ENCODE measurements around the gene KCNV2. TPM values are rescaled to one million over a fixed set of nuclear protein-coding genes. Genes with fewer than 3 reads are reported as not detected.

Gene KCNV2
- not detected in 2 replicates for total RNA-seq (2014; rRNA removed; shearing (Covaris generic); ENCODE audit: low replicate concordance)

DNA sequence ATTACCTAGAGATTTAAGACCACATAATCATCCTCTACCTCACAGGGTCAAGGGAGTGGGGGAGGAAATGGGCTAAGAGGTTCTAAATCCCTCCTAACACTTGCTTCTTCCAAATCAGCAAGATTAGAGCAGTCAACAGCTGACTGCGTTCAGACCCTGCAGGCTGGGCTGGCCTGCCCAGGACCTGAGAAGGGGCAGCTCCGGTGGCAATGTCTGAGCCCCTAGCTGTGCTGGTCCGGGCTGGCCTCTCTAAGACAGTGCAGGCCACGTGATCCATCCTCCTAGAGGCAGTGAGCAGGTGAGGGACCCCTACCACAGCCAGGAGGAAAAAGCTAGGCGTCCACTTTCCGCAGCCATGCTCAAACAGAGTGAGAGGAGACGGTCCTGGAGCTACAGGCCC, at the start of gene KCNV2:
Gene KCNV2, plus strand, starts transcription at position 126 of the 400 bp plus-strand sequence. Its CDS starts 230 bp downstream, at position 356.
- Histone ChIP-seq H3K4me3 (no peak within 1 kb of the TSS), H3K36me3 (no peaks in the 10 kb centered on the region), H3K9me3 (no peaks in the 10 kb centered on the region), H3K27me3 (no peaks in the 10 kb centered on the region)
- no peak for DNase-seq

DNA sequence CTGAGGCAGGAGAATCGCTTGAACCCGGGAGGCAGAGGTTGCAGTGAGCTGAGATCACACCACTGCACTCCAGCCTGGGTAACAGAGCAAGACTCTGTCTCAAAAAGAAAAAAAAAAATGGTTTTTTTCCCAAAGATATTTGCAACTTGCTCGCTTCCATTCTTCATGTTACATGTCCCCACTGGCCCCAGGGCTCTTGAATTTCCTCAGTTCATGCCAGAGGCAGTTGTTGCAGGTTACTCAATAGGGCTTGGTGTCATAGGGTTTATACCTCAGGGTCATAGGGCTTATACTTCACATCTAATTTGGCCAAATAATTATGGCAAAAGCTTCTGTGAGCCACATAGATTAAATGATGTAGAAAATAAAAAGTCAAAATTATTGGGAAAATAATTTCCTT, 44.1 kb upstream of the KCNV2 start:
- Histone ChIP-seq H3K4me3 (no peak overlapping the region), H3K9me3 (no peaks in the 10 kb centered on the region), H3K27me3 (no peaks in the 10 kb centered on the region), H3K36me3 (no peaks in the 10 kb centered on the region)
- DNase-seq = no peak

DNA sequence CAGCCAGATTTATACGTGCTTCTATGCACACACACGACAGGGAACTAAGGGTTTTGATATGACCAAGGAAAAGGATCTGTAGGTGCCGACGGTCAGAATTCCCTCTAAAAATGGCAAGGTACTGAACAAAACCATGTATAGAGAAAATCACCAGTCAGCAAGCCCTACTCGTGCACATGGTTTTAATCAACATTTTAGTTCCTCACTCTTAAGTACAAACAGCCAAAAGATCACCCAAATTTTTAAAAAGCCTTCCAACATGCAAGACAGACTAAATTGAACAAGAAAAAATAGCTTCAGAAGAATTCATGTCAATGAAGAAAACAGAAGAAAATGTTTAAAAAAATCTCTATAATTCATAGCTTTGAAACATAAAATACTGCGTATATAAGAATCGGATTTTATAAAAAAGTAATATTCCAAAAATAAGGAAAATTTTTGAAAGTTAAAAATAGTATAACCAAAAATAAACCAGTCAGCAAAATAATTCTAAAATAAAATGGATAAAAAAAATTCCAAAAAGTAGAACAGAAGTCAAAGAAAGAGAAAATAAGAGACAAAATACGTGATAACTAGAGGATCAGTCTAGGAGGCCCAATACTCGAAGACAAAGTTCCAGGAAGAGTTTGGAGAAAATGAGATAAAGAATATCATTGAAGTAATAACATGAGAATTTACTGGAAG, 43.0 kb upstream of the KCNV2 start:
- H3K36me3 ChIP-seq = no peaks in the 10 kb centered on the region
- no peaks in the 10 kb centered on the region for H3K9me3 ChIP-seq
- H3K4me3 ChIP-seq = no peak overlapping the region
- no peak for DNase-seq
- no peaks in the 10 kb centered on the region for H3K27me3 ChIP-seq

DNA sequence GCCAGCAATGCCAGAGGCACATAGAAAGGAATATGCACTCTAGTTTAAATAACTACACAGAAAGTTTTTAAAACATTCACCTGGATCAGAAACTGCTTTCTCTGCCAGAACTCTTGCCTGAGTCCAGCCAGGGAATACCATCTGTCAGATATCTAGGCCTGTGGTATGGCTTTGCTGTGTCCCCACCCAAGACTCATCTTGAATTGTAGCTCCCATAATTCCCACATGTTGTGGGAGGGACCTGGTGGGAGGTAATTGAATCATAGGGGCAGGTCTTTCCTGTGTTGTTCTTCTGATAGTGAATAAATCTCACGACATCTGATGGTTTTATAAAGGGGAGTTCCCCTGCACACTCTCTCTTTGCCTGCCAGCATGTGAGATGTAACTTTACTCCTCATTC, 41.5 kb upstream of the KCNV2 start:
- Histone ChIP-seq H3K27me3 (no peaks in the 10 kb centered on the region), H3K9me3 (no peaks in the 10 kb centered on the region), H3K36me3 (no peaks in the 10 kb centered on the region), H3K4me3 (no peak overlapping the region)
- no peak for DNase-seq

DNA sequence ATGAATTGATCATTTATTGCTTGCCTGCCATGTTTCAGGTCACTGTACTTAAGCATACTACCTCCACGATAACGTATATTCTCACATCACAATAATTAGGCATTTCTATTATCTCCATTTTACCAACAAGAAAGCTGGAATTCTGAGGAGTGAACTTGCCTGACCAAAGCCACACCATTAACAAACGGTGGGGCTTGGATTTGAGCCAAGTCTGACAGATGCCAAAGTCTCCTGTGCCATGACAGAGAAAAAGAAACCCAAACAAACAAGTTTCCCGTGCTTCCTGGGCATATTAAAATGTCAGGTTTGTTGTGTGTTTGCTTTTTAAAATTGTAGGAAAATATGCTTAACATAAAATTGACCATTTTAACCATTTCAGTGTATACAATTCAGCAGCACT, 40.8 kb upstream of the KCNV2 start:
- H3K4me3 ChIP-seq = no peak overlapping the region
- H3K9me3 ChIP-seq = no peaks in the 10 kb centered on the region
- no peaks in the 10 kb centered on the region for H3K36me3 ChIP-seq
- no peak for DNase-seq
- H3K27me3 ChIP-seq = no peaks in the 10 kb centered on the region

DNA sequence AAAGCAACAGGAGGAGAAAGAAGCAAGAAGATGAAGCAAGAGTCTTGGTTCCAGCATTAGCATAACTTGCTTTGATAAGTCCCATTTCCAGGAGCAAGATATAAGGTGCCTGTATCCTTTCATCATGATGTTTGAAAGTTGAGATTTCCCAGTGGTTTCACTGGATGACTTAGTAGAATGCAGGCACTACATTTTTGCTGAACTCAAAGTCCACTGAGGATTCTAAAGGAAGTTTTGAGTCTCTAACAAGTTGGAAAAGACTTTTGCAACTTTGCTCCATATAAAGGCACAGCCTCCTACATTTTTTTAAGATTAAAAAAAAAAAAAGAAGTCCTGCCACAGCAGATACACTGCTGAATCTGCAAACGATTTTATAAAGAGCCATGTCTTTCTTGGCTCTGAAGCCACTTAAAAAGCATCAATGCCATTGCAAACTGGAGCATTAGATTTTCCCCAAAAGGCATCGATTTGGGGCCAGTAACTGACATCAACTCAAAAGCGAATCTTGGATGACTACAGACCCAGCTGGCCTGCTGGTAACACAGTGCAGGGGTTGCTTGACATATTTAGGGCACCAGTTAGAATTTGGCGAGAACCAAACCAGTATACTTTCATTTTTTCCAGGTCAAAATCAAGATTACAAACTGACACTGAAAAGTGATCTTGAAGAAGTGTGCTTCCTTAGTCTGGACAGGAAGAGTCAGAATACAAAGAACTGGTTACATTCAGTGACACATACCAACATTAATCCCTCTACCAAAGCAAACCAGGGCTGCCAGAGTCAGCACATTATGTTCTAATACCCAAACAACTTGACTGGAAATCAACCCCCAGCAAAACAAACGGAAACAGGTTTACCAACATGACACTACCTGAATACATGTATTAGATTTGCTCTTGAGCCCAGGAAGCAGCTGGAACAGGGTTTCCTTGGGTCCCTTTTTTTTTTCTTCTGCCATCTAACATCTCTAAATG, 39.1 kb upstream of the KCNV2 start:
- Histone ChIP-seq H3K27me3 (no peaks in the 10 kb centered on the region), H3K36me3 (no peaks in the 10 kb centered on the region), H3K4me3 (no peak overlapping the region), H3K9me3 (no peaks in the 10 kb centered on the region)
- no peak for DNase-seq

DNA sequence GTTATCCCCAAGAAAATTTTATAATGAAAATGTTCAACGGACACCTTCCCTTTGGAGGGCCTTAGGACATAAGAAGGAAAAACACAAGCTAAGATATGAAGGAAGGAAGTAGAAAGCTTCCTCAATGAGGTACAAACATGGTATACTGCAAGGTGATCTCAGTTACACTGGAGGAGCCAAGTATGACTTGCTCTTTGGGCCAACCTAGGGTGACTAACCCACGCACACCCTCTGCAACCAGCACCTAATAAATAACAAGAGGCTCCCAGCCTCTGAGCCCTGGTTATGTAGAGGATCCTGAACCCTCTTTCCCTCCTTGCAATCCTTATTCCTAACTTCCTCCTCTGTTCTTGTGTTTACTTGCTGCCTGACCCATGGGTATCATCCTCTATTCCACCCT, 38.3 kb upstream of the KCNV2 start:
- Histone ChIP-seq H3K4me3 (no peak overlapping the region), H3K9me3 (no peaks in the 10 kb centered on the region), H3K36me3 (no peaks in the 10 kb centered on the region), H3K27me3 (no peaks in the 10 kb centered on the region)
- no peak for DNase-seq

DNA sequence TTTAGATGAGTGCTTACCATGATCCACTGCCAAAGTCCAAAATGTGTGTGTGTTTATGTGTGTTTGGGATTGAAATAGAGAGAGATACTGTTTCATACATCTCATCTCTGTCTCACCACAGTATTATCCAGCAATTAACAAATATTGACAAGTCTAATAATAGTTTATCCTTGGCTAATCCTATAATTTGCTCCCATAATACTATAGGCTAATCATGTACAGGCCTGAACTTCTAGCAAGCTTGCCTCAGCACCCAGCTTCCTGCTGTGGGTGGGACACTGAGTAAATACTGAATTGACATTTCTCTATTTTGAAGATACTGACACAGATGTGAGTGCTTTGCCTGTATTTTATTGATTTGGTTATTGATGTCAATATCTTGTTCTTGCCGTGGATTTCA, 35.3 kb upstream of the KCNV2 start:
- Histone ChIP-seq H3K9me3 (no peaks in the 10 kb centered on the region), H3K36me3 (no peaks in the 10 kb centered on the region), H3K27me3 (no peaks in the 10 kb centered on the region), H3K4me3 (no peak overlapping the region)
- DNase-seq = no peak

DNA sequence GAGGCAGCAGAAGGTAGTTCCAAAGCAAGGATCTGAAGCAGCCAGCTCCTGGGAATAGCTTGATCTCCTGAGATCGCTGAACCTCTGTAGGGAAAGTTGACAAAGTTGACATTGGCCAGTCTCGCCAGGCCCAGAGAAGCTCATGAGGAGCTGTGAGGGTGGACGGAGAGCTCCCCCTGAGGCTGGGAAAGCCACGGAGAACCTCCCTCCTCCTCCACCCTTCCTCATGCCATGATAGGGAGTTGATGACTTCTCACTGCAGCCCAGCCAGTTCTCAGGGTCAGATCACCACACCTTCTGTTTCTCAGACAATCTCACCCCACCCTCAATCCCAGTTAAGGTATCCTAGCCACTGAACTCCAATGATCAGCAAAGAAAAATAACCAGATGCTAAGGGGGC, 30.4 kb upstream of the KCNV2 start:
- Histone ChIP-seq H3K27me3 (no peaks in the 10 kb centered on the region), H3K4me3 (no peak overlapping the region), H3K9me3 (no peaks in the 10 kb centered on the region), H3K36me3 (no peaks in the 10 kb centered on the region)
- DNase-seq = no peak

DNA sequence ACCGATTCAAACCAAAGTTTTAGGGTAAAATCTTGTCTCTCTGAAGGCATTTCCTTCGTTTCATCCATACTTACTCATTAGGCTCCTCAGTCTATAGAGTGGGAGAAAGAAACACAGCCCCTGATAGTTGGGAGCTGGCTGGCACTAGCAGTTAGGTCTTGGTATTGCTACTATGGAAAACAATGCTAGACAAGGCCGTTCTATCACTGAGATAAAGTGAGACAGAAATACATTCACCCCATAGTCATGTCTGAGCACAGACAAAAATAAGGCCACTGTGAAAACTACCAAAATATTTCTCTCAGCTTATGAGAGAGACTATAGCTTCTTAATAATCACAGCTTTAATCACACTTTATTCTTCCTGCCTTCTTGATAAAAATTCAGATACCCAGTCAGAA, 28.7 kb upstream of the KCNV2 start:
- no peaks in the 10 kb centered on the region for H3K36me3 ChIP-seq
- no peaks in the 10 kb centered on the region for H3K27me3 ChIP-seq

DNA sequence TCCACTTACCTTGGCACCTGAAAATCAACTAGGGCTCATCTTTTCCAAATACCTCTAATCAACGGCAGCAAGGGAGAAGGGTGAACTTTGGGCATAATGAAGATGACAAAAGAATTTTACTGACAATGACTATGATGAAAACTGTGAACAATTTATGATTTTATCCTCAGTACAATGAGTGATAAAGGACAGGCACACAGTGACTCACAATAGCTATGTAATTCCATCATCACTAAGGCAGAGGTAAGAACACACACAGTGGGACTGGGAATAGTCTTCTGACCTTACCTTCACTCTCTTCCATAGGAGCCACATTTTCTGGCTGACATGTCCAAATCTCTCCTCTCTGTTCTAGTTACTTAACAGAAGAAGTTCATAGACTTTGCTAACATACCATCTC, 26.1 kb upstream of the KCNV2 start:
- no peak overlapping the region for H3K4me3 ChIP-seq
- no peaks in the 10 kb centered on the region for H3K36me3 ChIP-seq
- DNase-seq = no peak
- no peaks in the 10 kb centered on the region for H3K27me3 ChIP-seq
- H3K9me3 ChIP-seq = no peaks in the 10 kb centered on the region

More for the DNA sequence above, 28.7 kb upstream of the KCNV2 start:
- Histone ChIP-seq H3K4me3 (no peak overlapping the region), H3K9me3 (no peaks in the 10 kb centered on the region)
- DNase-seq = no peak

DNA sequence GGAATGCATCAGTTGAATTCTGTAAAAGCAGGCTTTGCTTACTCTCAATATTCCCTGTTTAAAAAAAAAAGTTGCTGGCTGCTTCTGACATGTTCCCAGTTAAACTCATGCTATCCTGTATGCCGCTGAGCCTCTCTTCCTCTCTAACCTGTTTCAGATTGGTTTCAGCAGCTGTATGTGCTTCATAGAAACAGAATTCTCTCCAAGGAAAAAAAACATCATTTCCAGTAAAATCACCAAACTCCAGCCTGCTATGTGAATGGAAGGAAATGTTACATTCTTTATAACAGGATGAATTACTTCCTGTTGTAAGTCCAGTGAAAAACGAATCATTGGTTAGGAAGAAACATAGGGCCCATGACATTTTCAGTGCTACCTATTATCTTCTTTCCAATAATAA, 25.7 kb upstream of the KCNV2 start:
- no peak for DNase-seq
- H3K36me3 ChIP-seq = no peaks in the 10 kb centered on the region
- no peaks in the 10 kb centered on the region for H3K27me3 ChIP-seq
- no peaks in the 10 kb centered on the region for H3K9me3 ChIP-seq
- no peak overlapping the region for H3K4me3 ChIP-seq

DNA sequence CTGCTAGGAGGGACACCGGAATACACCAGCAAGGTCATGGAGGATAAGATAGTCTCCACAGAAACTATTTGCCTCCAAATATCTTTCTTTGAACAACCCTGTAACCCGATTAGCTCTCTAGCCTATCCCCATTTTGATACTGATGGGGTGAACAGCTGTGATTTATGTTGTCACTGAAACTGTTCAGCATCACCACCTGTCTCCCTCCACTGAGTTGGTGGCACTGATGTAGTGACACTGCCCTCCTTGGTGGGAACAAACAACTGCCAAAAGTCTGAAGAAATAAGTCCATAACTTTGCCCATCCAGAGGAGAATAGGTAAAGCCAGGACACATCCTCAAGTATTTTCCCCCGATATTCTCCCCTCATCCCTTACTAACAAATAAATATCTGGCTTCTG, 24.3 kb upstream of the KCNV2 start:
- no peak for DNase-seq
- Histone ChIP-seq H3K36me3 (no peaks in the 10 kb centered on the region), H3K9me3 (no peaks in the 10 kb centered on the region), H3K27me3 (no peaks in the 10 kb centered on the region), H3K4me3 (no peak overlapping the region)

DNA sequence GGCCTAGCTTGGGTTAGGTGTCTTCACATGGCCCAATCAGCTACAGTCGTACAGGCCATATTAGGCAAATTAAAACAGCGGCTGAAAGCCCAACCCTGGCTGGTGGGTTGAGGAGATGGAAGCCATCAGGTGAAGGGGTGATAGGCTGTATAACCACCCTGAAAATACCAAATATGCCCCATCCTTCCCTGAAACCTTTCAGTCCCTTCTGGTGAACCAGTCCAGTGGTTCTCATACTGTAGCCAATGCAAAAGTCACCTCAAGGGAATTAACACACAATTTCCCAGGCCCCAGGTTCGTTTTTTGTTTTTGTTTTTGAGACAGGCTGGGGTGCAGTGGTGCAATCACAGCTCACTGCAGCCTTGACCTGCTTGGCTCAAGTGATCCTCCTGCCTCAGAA, 19.8 kb upstream of the KCNV2 start:
- Histone ChIP-seq H3K9me3 (no peaks in the 10 kb centered on the region), H3K4me3 (no peak overlapping the region), H3K27me3 (no peaks in the 10 kb centered on the region), H3K36me3 (no peaks in the 10 kb centered on the region)
- DNase-seq = no peak

DNA sequence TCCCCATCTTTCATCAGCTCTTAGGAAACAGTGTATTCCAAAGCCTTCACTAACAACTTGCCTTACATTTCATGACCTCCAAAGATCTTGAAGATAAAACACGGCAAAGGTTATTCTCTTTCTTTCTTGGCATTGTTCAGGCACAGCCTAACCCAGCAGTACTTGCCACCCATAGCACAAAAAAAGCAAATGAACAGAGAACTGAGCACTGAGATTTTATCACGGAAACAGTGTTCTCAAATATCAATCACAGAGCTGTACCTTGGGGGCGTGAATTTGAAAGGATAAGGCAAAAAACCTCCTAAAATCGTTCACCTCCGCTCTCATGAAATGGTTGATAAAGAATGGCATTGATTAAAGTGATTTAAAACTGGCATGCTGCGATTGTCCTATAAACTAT, 16.9 kb upstream of the KCNV2 start:
- Histone ChIP-seq H3K27me3 (no peaks in the 10 kb centered on the region), H3K4me3 (no peak overlapping the region), H3K36me3 (no peaks in the 10 kb centered on the region), H3K9me3 (no peaks in the 10 kb centered on the region)
- DNase-seq = no peak

DNA sequence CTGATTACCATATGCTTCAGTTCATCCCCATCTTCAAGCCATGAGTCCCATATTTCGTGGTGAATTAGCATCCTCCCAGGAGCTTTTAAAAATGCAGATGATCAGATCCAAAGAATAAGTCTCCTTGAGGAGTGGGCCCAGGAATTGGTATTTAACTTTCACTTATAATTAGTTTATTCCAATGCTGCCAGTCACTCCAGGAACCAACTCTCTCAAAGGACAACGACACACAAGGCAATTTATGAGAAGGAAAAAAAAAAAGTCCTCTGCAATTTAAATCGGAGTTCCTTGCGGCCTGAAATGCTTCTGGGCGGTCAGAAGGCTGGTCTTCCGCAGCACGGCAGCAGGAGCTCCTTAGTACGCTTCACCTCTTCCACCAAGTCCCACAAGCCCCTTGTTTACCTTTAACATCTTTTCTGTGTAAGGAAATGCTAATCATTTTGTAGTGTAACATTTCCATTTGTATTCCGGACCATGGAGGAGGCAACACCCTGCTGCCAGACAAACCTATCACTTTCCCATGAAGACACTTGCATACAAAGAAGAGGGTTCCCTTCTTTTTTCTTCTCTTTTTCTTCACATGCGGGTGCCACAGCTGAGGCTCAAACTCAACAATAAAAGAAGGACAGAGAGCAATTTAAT, 16.3 kb upstream of the KCNV2 start:
- H3K27me3 ChIP-seq = no peaks in the 10 kb centered on the region
- H3K4me3 ChIP-seq = no peak overlapping the region
- no peaks in the 10 kb centered on the region for H3K9me3 ChIP-seq
- no peak for DNase-seq
- no peaks in the 10 kb centered on the region for H3K36me3 ChIP-seq

DNA sequence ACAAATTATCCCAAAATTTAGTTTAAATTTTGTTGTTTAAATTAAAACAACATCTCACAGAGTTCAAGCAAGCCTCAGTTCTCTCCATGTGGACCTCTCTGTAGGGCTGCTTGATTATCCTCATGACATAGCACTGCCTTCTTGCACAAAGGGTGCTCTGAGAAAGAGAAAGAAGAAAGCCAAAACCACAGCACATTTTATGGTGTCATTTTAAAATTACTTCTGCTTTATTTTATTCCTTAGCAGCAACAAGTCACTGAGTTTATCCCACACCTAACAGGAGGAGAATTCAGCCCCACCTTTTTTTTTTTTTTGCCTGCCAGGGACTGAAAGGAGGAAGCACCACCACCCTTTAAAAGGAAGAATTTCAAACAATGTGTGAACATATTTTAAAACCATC, 12.8 kb upstream of the KCNV2 start:
- no peaks in the 10 kb centered on the region for H3K9me3 ChIP-seq
- H3K36me3 ChIP-seq = no peaks in the 10 kb centered on the region
- no peak overlapping the region for H3K4me3 ChIP-seq
- DNase-seq = no peak
- no peaks in the 10 kb centered on the region for H3K27me3 ChIP-seq
